ENCODE results near the gene NSD2. TPM values are rescaled to one million over a fixed set of nuclear protein-coding genes. Genes with fewer than 3 reads are reported as not detected.
"Not testable (repeated sequence)": the region's sequence is repeated elsewhere in the genome, so short reads cannot be mapped to it uniquely, and the experiment has no call there.

NSD2 gene
- polyA plus RNA-seq, 2 donors, result 11.9 to 14.1 TPM

DNA sequence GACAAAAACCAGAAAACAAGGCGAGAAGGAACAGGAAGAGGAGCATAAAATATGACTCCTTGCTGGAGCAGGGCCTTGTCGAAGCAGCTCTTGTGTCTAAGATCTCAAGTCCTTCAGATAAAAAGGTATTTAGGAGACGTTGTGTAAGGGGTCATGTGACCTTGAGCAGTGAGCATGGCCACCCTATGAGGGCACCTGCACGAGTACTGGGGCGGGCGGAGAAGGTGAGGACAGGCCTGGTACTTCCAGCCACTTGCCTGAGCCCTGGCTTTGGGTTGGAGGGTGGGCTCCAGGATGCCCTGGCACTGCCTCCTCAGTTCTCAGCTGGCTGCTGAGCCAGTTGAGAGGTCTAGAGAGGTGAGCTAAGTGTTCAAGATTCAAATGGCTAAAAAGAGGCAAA, 29.9 kb downstream of the NSD2 start:
- Histone ChIP-seq H3K4me1 (ENCODE audit: control insufficient read depth in 2 of 2, insufficient read depth in 2 of 2, low read length in 1 of 2) (no peaks in the 10 kb centered on the region), H3K27me3 (ENCODE audit: control insufficient read depth in 1 of 2, insufficient read depth in 2 of 2, low read length in 2 of 2) (no peaks in the 10 kb centered on the region), H3K9me3 (ENCODE audit: control insufficient read depth in 2 of 2, insufficient read depth in 1 of 2, low read depth in 1 of 2, low read length in 1 of 2) (no peaks in the 10 kb centered on the region), H3K4me3 (ENCODE audit: low read depth in 1 of 2, low read length in 2 of 2) (no peak overlapping the region), H3K27ac (ENCODE audit: low read depth in 2 of 2, low read length in 1 of 2) (no peak overlapping the region), H3K36me3 (ENCODE audit: control insufficient read depth in 2 of 2, insufficient read depth in 2 of 2, low read length in 1 of 2) (peaks cover 0 to 11% of the 10 kb centered on the region in 2 donors)
- WGBS, 2 donors, result 78 to 86% methylated on average over 6 of the region's 6 CpGs

GRCh38 chr4:1902243-1902642, 31.1 kb downstream of the NSD2 start:
- no peaks in the 10 kb centered on the region for H3K27me3 ChIP-seq (ENCODE audit: control insufficient read depth in 1 of 2, insufficient read depth in 2 of 2, low read length in 2 of 2)
- H3K9me3 ChIP-seq (ENCODE audit: control insufficient read depth in 2 of 2, insufficient read depth in 1 of 2, low read depth in 1 of 2, low read length in 1 of 2), result no peaks in the 10 kb centered on the region
- no peak overlapping the region for H3K4me3 ChIP-seq (ENCODE audit: low read depth in 1 of 2, low read length in 2 of 2)
- 84 to 92% methylated on average over 2 of the region's 2 CpGs for WGBS, 2 donors
- H3K27ac ChIP-seq (ENCODE audit: low read depth in 2 of 2, low read length in 1 of 2), result no peak overlapping the region
- no peaks in the 10 kb centered on the region for H3K4me1 ChIP-seq (ENCODE audit: control insufficient read depth in 2 of 2, insufficient read depth in 2 of 2, low read length in 1 of 2)
- H3K36me3 ChIP-seq (ENCODE audit: control insufficient read depth in 2 of 2, insufficient read depth in 2 of 2, low read length in 1 of 2), result peaks cover 0 to 11% of the 10 kb centered on the region in 2 donors

DNA sequence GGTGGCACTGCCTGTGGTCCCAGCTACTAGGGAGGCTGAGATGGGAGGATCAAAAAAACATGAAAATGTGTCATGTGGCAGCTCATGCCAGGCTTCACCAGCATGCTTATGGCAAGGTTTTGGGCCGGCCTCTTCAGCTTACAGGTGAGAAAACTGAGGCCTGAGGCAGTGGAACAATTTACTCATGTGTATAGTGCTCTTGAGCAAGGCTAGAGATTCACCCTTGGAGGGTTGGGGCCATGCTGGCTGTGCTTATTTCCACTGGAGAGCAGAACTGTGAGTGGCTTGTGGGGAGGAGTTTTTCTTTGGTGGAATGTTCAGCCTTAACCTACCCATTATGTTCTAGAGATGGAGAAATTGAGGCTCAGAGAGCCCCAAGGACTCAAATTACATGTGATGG, 31.8 kb downstream of the NSD2 start:
- Histone ChIP-seq H3K36me3 (ENCODE audit: control insufficient read depth in 2 of 2, insufficient read depth in 2 of 2, low read length in 1 of 2) (peaks cover 0 to 11% of the 10 kb centered on the region in 2 donors), H3K4me3 (ENCODE audit: low read depth in 1 of 2, low read length in 2 of 2) (no peak overlapping the region), H3K4me1 (ENCODE audit: control insufficient read depth in 2 of 2, insufficient read depth in 2 of 2, low read length in 1 of 2) (no peaks in the 10 kb centered on the region), H3K9me3 (ENCODE audit: control insufficient read depth in 2 of 2, insufficient read depth in 1 of 2, low read depth in 1 of 2, low read length in 1 of 2) (no peaks in the 10 kb centered on the region), H3K27ac (ENCODE audit: low read depth in 2 of 2, low read length in 1 of 2) (peak overlapping the region in 1 of 2 donors; percentile 2), H3K27me3 (ENCODE audit: control insufficient read depth in 1 of 2, insufficient read depth in 2 of 2, low read length in 2 of 2) (no peaks in the 10 kb centered on the region)
- WGBS, 2 donors, result 86 to 88% methylated on average over 1 of the region's 1 CpG

DNA sequence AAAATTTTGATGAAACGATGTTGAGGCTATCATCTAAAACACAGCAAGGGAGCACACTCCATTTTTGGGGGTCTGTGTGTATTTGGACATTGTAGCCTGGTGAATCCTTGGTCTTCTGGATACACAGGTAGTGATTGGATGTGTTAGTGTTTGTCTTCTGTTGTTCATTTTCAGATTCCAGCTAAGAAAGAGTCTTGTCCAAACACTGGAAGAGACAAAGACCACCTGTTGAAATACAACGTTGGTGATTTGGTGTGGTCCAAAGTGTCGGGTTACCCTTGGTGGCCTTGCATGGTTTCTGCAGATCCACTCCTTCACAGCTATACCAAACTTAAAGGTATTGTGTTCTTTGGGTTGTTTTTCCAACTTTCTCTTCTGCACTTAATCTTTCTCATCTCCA, 32.8 kb downstream of the NSD2 start:
- no peaks in the 10 kb centered on the region for H3K9me3 ChIP-seq (ENCODE audit: control insufficient read depth in 2 of 2, insufficient read depth in 1 of 2, low read depth in 1 of 2, low read length in 1 of 2)
- H3K27me3 ChIP-seq (ENCODE audit: control insufficient read depth in 1 of 2, insufficient read depth in 2 of 2, low read length in 2 of 2), result no peaks in the 10 kb centered on the region
- H3K4me1 ChIP-seq (ENCODE audit: control insufficient read depth in 2 of 2, insufficient read depth in 2 of 2, low read length in 1 of 2), result peaks cover 0 to 4% of the 10 kb centered on the region in 2 donors
- 78 to 85% methylated on average over 3 of the region's 3 CpGs for WGBS, 2 donors
- H3K4me3 ChIP-seq (ENCODE audit: low read depth in 1 of 2, low read length in 2 of 2), result no peak overlapping the region
- peaks cover 0 to 11% of the 10 kb centered on the region in 2 donors for H3K36me3 ChIP-seq (ENCODE audit: control insufficient read depth in 2 of 2, insufficient read depth in 2 of 2, low read length in 1 of 2)
- H3K27ac ChIP-seq (ENCODE audit: low read depth in 2 of 2, low read length in 1 of 2), result no peak overlapping the region

DNA sequence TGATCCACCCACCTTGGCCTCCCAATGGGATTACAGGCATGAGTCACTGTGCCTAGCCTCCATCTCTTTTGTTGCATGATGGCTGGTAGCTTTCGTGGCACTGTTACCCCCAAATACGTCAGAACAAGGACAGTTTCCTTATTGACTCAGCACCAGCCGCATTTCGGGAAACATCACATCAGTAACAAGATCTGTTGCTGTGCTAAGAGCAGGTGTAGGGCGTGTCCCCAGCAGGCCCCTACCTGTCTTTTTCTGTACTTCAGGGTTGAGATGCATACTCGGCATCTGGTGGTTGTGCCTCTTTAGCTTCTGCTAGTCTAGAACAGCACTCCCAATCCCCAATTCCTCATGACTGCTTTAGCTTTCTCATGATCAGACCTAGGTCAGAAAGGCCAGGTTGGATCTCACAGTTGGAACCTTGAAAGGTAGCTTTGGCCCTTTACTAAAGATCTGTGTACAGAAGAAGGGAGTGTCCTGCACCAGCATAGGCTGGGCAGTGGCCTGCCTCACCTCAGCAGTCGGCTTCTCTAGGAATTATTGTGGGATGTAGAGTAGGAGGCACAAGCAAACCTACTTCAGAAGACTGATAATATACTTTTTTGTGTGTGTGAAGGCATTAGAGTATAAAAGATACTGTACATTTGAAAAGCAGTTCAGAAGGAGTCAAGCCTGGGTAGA, 36.8 kb downstream of the NSD2 start:
- Histone ChIP-seq H3K4me3 (ENCODE audit: low read depth in 1 of 2, low read length in 2 of 2) (no peak overlapping the region), H3K4me1 (ENCODE audit: control insufficient read depth in 2 of 2, insufficient read depth in 2 of 2, low read length in 1 of 2) (peaks cover 0 to 4% of the 10 kb centered on the region in 2 donors), H3K36me3 (ENCODE audit: control insufficient read depth in 2 of 2, insufficient read depth in 2 of 2, low read length in 1 of 2) (peaks cover 0 to 3% of the 10 kb centered on the region in 2 donors), H3K9me3 (ENCODE audit: control insufficient read depth in 2 of 2, insufficient read depth in 1 of 2, low read depth in 1 of 2, low read length in 1 of 2) (no peaks in the 10 kb centered on the region), H3K27me3 (ENCODE audit: control insufficient read depth in 1 of 2, insufficient read depth in 2 of 2, low read length in 2 of 2) (no peaks in the 10 kb centered on the region), H3K27ac (ENCODE audit: low read depth in 2 of 2, low read length in 1 of 2) (peak overlapping the region; percentile 79 to 90)
- 57 to 69% methylated on average over 7 of the region's 7 CpGs for WGBS, 2 donors

- H3K9me3 ChIP-seq (ENCODE audit: control insufficient read depth in 2 of 2, insufficient read depth in 1 of 2, low read depth in 1 of 2, low read length in 1 of 2); H3K27ac ChIP-seq (ENCODE audit: low read depth in 2 of 2, low read length in 1 of 2); H3K4me3 ChIP-seq (ENCODE audit: low read depth in 1 of 2, low read length in 2 of 2); H3K27me3 ChIP-seq (ENCODE audit: control insufficient read depth in 1 of 2, insufficient read depth in 2 of 2, low read length in 2 of 2); H3K36me3 ChIP-seq (ENCODE audit: control insufficient read depth in 2 of 2, insufficient read depth in 2 of 2, low read length in 1 of 2); H3K4me1 ChIP-seq (ENCODE audit: control insufficient read depth in 2 of 2, insufficient read depth in 2 of 2, low read length in 1 of 2): not testable (repeated sequence)
- 86 to 87% methylated on average over 11 of the region's 11 CpGs for WGBS, 2 donors
Measured at GRCh38 chr4:1909696-1910095, 38.5 kb downstream of the NSD2 start.

DNA sequence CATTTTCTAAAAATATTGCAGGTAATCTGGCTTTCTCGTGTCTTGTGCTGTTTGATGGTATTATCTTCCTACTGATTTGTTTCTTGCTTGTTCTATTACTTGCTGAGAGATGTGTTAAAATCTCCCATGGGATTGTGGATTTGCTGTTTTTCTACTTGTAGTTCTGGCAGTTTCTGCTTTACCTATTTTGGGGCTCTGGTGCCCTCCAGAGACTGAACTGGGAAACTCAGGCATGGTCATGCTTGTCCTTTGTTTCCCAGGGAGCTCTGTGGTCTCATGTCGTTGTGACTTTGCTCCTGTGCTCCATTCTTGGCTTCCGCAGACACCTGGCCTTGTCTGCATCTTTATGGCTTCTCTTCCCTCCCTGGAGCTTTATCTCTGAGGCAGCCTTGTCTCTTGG, 39.5 kb downstream of the NSD2 start:
- Histone ChIP-seq H3K4me1 (ENCODE audit: control insufficient read depth in 2 of 2, insufficient read depth in 2 of 2, low read length in 1 of 2) (peaks cover 0 to 4% of the 10 kb centered on the region in 2 donors), H3K36me3 (ENCODE audit: control insufficient read depth in 2 of 2, insufficient read depth in 2 of 2, low read length in 1 of 2) (peaks cover 3 to 4% of the 10 kb centered on the region in 2 donors), H3K27me3 (ENCODE audit: control insufficient read depth in 1 of 2, insufficient read depth in 2 of 2, low read length in 2 of 2) (no peaks in the 10 kb centered on the region), H3K27ac (ENCODE audit: low read depth in 2 of 2, low read length in 1 of 2) (peak overlapping the region in 1 of 2 donors; percentile 49), H3K9me3 (ENCODE audit: control insufficient read depth in 2 of 2, insufficient read depth in 1 of 2, low read depth in 1 of 2, low read length in 1 of 2) (no peaks in the 10 kb centered on the region), H3K4me3 (ENCODE audit: low read depth in 1 of 2, low read length in 2 of 2) (no peak overlapping the region)
- WGBS, 2 donors, result 44 to 47% methylated on average over 3 of the region's 3 CpGs

DNA sequence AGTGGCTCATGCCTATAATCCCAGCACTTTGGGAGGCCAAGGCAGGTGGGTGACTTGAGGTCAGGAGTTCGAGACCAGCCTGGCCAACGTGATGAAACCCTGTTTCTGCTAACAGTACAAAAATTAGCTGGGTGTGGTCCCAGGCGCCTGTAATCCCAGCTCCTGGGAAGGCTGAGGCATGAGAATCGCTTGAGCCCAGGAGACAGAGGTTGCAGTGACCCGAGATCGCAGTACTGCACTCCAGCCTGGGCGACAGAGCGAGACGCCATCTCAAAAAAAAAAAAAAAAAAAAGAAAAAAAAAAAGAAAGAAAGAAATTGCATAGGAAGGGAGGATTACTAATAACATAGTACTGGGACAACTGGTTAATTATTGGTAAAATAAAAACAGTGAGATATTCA, 40.1 kb downstream of the NSD2 start:
- not testable (repeated sequence) for H3K4me1 ChIP-seq (ENCODE audit: control insufficient read depth in 2 of 2, insufficient read depth in 2 of 2, low read length in 1 of 2); H3K27me3 ChIP-seq (ENCODE audit: control insufficient read depth in 1 of 2, insufficient read depth in 2 of 2, low read length in 2 of 2); H3K36me3 ChIP-seq (ENCODE audit: control insufficient read depth in 2 of 2, insufficient read depth in 2 of 2, low read length in 1 of 2); H3K9me3 ChIP-seq (ENCODE audit: control insufficient read depth in 2 of 2, insufficient read depth in 1 of 2, low read depth in 1 of 2, low read length in 1 of 2); H3K4me3 ChIP-seq (ENCODE audit: low read depth in 1 of 2, low read length in 2 of 2)
- WGBS, 2 donors, result 81 to 82% methylated on average over 9 of the region's 9 CpGs
- H3K27ac ChIP-seq (ENCODE audit: low read depth in 2 of 2, low read length in 1 of 2), result peak overlapping the region in 1 of 2 donors; percentile 49

DNA sequence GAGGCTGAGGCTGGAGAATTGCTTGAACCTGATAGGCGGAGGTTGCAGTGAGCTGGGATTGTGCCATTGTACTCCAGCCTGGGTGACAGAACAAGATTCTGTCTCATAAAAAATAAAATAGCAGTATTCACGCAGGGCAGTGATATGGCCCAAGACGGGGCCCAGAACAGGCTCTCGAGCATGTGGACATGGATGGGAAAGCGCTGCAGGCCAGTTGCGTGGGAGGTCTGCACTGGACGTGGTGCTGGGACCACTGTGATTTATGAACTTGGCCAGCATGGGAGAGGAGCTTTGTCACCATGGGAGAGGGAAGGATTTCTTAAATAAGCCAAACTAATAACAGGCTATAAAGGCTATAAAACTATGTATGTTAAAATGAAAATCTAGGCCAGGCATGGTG, 51.6 kb downstream of the NSD2 start:
- 96% methylated on average over 7 of the region's 7 CpGs for WGBS, 2 donors
- H3K36me3 ChIP-seq (ENCODE audit: control insufficient read depth in 2 of 2, insufficient read depth in 2 of 2, low read length in 1 of 2), result peaks cover 0 to 16% of the 10 kb centered on the region in 2 donors

GRCh38 chr4:1927675-1928074, 56.5 kb downstream of the NSD2 start:
- Histone ChIP-seq H3K4me1 (ENCODE audit: control insufficient read depth in 2 of 2, insufficient read depth in 2 of 2, low read length in 1 of 2) (peaks cover 0 to 2% of the 10 kb centered on the region in 2 donors), H3K27ac (ENCODE audit: low read depth in 2 of 2, low read length in 1 of 2) (no peak overlapping the region), H3K9me3 (ENCODE audit: control insufficient read depth in 2 of 2, insufficient read depth in 1 of 2, low read depth in 1 of 2, low read length in 1 of 2) (no peaks in the 10 kb centered on the region), H3K4me3 (ENCODE audit: low read depth in 1 of 2, low read length in 2 of 2) (no peak overlapping the region), H3K36me3 (ENCODE audit: control insufficient read depth in 2 of 2, insufficient read depth in 2 of 2, low read length in 1 of 2) (peaks cover 0 to 23% of the 10 kb centered on the region in 2 donors), H3K27me3 (ENCODE audit: control insufficient read depth in 1 of 2, insufficient read depth in 2 of 2, low read length in 2 of 2) (no peaks in the 10 kb centered on the region)
- WGBS, 2 donors, result 72 to 82% methylated on average over 3 of the region's 3 CpGs

More for the DNA sequence above, 51.6 kb downstream of the NSD2 start:
- Histone ChIP-seq H3K4me1 (ENCODE audit: control insufficient read depth in 2 of 2, insufficient read depth in 2 of 2, low read length in 1 of 2) (no peaks in the 10 kb centered on the region), H3K27me3 (ENCODE audit: control insufficient read depth in 1 of 2, insufficient read depth in 2 of 2, low read length in 2 of 2) (no peaks in the 10 kb centered on the region), H3K9me3 (ENCODE audit: control insufficient read depth in 2 of 2, insufficient read depth in 1 of 2, low read depth in 1 of 2, low read length in 1 of 2) (no peaks in the 10 kb centered on the region), H3K27ac (ENCODE audit: low read depth in 2 of 2, low read length in 1 of 2) (no peak overlapping the region), H3K4me3 (ENCODE audit: low read depth in 1 of 2, low read length in 2 of 2) (no peak overlapping the region)
